Measurements from ENCODE around the gene BNIPL.

DNA sequence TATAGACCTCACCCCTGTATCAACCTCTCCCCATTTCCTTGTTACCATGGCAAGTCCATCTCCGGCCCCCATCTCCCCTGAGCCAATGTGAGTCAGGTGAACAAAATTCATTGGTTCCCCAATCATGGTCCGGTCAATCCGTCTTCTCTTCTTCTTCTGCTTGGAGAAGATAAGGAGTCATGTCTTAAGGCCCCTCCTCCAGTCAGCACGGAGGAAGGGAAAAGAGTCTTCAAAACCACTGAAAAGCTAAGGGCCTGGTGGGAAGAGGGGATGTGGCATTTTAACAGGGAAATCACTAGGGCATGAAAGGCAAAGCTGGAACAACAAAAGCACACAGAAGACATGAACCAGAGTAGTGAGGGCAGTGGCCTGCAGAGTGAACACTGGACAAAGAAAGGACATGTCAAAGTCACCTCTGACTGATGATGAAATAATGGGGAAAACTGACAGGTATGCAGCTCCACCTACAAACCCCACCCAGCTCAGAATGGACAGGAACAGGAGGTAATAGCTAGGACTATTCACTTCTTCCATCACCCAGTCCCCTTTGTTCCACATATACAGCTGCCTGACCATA is 18.7 kb downstream of the BNIPL start:
- TF ChIP-seq CTCF (IDR thresholded peaks at IDR 0.05) = no peak
- TF ChIP-seq POLR2AphosphoS5 (IDR thresholded peaks at IDR 0.05; ENCODE audit: low read depth, low read length) = no peak
- TF ChIP-seq, protein P1, sequence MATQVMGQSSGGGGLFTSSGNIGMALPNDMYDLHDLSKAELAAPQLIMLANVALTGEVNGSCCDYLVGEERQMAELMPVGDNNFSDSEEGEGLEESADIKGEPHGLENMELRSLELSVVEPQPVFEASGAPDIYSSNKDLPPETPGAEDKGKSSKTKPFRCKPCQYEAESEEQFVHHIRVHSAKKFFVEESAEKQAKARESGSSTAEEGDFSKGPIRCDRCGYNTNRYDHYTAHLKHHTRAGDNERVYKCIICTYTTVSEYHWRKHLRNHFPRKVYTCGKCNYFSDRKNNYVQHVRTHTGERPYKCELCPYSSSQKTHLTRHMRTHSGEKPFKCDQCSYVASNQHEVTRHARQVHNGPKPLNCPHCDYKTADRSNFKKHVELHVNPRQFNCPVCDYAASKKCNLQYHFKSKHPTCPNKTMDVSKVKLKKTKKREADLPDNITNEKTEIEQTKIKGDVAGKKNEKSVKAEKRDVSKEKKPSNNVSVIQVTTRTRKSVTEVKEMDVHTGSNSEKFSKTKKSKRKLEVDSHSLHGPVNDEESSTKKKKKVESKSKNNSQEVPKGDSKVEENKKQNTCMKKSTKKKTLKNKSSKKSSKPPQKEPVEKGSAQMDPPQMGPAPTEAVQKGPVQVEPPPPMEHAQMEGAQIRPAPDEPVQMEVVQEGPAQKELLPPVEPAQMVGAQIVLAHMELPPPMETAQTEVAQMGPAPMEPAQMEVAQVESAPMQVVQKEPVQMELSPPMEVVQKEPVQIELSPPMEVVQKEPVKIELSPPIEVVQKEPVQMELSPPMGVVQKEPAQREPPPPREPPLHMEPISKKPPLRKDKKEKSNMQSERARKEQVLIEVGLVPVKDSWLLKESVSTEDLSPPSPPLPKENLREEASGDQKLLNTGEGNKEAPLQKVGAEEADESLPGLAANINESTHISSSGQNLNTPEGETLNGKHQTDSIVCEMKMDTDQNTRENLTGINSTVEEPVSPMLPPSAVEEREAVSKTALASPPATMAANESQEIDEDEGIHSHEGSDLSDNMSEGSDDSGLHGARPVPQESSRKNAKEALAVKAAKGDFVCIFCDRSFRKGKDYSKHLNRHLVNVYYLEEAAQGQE (IDR thresholded peaks at IDR 0.05; ENCODE audit: insufficient read depth in 1 of 2, low read depth in 2 of 2, low read length in 1 of 2) = no peak
- no peak for TF ChIP-seq SIN3A (IDR thresholded peaks at IDR 0.05; ENCODE audit: borderline replicate concordance, insufficient read depth, low read depth, low read length)
- no peak for TF ChIP-seq TCF7L2 (IDR thresholded peaks at IDR 0.05; ENCODE audit: low read depth, low read length)

Measured in Panc1 (cell line).